GM15510 (cell line): ENCODE data around the gene KCNA2.

Source experiments
- POLR2A ChIP-seq: IDR thresholded peaks from 3 replicates; pipeline ENCODE4 v1.6.1; 2011; ENCODE audit warnings: borderline replicate concordance; ENCODE audit not compliant: insufficient read length; ENCODE audit errors: extremely low read depth

The KCNA2 gene

GRCh38 chr1:110547017-110547416 lies 59.1 kb downstream of the KCNA2 start:
- TF ChIP-seq POLR2A: no peak

- TF ChIP-seq POLR2A: no peak
Measured at GRCh38 chr1:110545492-110545891, 60.7 kb downstream of the KCNA2 start.

- no peak for TF ChIP-seq POLR2A
Measured at GRCh38 chr1:110544753-110545152, 61.4 kb downstream of the KCNA2 start.
